Ovary (tissue), 9 donors: Measurements from ENCODE around the gene CCNJL. TPM values are rescaled to one million over a fixed set of nuclear protein-coding genes. Genes with fewer than 3 reads are reported as not detected.

Experiments
- DNase-seq, 5 donors: peaks; one replicate each; pipeline ENCODE4 v3.0.0-alpha.2; 2019 to 2020
- H3K27ac ChIP-seq, 2 donors: fragments of 200-600 bp; one replicate each; pipeline versions ENCODE4 v1.5.1 to v1.8.0; 2019 to 2022
- H3K27me3 ChIP-seq: fragments of 200-600 bp; one replicate; pipeline ENCODE4 v1.8.0; 2022
- H3K36me3 ChIP-seq: fragments of 200-600 bp; sonication (generic); one replicate; pipeline ENCODE4 v1.5.1; 2019
- H3K4me1 ChIP-seq: one replicate; pipeline ENCODE4 v1.8.1; 2013; ENCODE audit warnings: mild to moderate bottlenecking, moderate library complexity; ENCODE audit not compliant: insufficient read depth
- H3K4me3 ChIP-seq: fragments of 200-600 bp; sonication (generic); one replicate; pipeline ENCODE4 v1.5.1; 2017
- H3K9me3 ChIP-seq, 2 donors: fragments of 200-600 bp in 1 of 2; sonication (generic) in 1 of 2; one replicate each; pipeline versions ENCODE4 v1.5.1 to v1.8.1; 2013 to 2019; ENCODE audit warnings: mild to moderate bottlenecking in 1 of 2, moderate library complexity in 1 of 2
- EP300 ChIP-seq: sonication (generic); formaldehyde crosslinking; IDR thresholded peaks from one replicate; pipeline ENCODE4 v1.6.1; 2017; ENCODE audit warnings: antibody characterized with exemption
- POLR2A ChIP-seq: fragments of 450-650 bp; IDR thresholded peaks from one replicate; pipeline ENCODE4 v1.6.1; 2017; ENCODE audit warnings: antibody characterized with exemption, mild to moderate bottlenecking, moderate library complexity
- WGBS, 3 donors: extraction: QIAGEN DNeasy Blood & Tissue Kit in 1 of 3; methylation state at CpG; one replicate each; pipeline versions ENCODE4 v1.1.5 to v1.1.7; 2013 to 2017; 5-methylcytosine and 5-hydroxymethylcytosine counted together
- intact Hi-C, 4 donors: fragments of 100-400 bp; cut with DNase I; formaldehyde crosslinking; loops; one replicate each; pipeline versions ENCODE4 v1.11.0 to v1.15.1; 2022 to 2023
- polyA plus RNA-seq, 2 donors: library from polyadenylated mRNA; stranded (reverse); fragments of 200-250 nt in 1 of 2; fragments of 350-450 nt in 1 of 2; fragmentation: Illumina TruSeq in 1 of 2; extraction: RNeasy Lipid Tissue Mini Kit (QIAGEN cat#74804) in 1 of 2; gene quantifications; one replicate each; pipeline ENCODE4 v1.2.3, GENCODE V29; 2013 to 2014
- total RNA-seq, 7 donors: library from RNA; depleted of rRNA in 2 of 7; stranded (reverse); fragments of >200 nt in 2 of 7; fragmentation: NEBNext Ultra II Directional in 3 of 7; extraction: Animal tissue kit (Norgen Biotek cat#: 25700) in 3 of 7; gene quantifications; one replicate each; pipeline versions ENCODE4 v1.1.0 to v1.2.4, GENCODE V29; 2016 to 2023
- TF ChIP-seq, protein P1 (sequence below), 3 donors: fragments of 450-650 bp in 2 of 3; fragments of 200-600 bp in 1 of 3; IDR thresholded peaks; one replicate each; pipeline versions ENCODE4 v1.5.1 to v1.8.0; 2016 to 2022; ENCODE audit warnings: antibody characterized with exemption in 3 of 3, mild to moderate bottlenecking in 1 of 3
- donor health status: DM: no; HTN: no; CAD: no; lungs with moderate emphysema.
- donor health status: DM: no; HTN: no; CAD: no.
- donor health status: Bipolar disorder and iron deficiency.
- donor health status: DM: yes; HTN: yes; CAD: no.
- donor health status: DM: no; HTN: no; CAD: no.
- donor health status: DM: yes; HTN: yes; CAD: no.

The CCNJL gene
- total and polyA plus RNA-seq, 9 donors, result 3.4 to 11.8 (median 6.3) TPM

DNA sequence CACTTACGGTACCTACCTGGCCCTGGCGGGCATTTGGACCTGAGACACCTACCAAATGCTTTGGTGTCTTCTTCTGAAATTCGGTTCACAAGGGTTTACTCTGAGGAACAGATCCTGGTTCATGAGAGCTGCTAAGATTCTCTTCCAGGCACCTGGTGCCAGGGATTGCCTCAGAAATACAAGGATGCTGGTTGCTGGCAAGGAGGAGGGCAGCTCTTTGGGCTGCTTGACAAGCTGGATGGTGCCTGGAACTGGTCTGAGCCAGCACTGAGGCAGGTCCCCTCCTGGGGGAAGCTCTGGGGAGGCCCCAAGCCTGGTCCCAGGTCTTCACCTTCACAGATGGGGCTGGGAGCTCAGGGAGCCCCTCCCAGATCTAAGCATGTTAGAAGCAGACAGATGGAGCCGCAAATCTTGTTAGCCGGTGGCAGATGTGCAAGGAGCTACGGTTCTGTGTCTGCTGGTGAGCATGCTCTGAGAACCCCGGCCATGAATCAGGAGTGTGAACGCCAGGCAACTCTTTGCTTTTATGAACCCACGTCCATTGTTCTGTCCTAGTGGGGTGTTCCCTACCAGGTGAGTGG is 66.8 kb downstream of the CCNJL start:
- WGBS, 3 donors, result 74 to 79% (median 74%) methylated on average over 9 of the region's 9 CpGs
- intact Hi-C loops, result no loop called here

DNA sequence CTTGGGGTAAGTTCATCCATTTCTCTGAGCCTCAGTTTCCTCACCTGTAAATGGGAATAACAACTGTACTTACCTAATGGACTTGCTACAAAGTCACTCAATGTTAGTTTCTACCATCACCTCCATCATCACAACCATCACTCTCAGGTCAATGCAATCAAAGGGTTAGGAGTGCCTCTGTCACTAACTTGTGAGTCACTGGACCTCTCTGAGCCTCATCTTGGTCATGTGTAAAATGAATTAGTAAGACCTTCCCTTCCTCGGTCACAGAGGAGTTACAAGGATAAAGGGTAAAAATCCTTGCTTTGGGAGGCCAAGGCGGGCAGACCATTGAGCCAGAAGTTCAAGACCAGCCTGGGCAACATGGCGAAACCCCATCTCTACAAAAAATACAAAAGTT is 70.2 kb downstream of the CCNJL start:
- no peaks in the 10 kb centered on the region for H3K36me3 ChIP-seq
- no peak overlapping the region for H3K27ac ChIP-seq
- intact Hi-C loops, result no loop called here
- no peak overlapping the region for H3K4me3 ChIP-seq
- H3K9me3 ChIP-seq, result no peaks in the 10 kb centered on the region
- no peaks in the 10 kb centered on the region for H3K4me1 ChIP-seq
- TF ChIP-seq, protein P1, sequence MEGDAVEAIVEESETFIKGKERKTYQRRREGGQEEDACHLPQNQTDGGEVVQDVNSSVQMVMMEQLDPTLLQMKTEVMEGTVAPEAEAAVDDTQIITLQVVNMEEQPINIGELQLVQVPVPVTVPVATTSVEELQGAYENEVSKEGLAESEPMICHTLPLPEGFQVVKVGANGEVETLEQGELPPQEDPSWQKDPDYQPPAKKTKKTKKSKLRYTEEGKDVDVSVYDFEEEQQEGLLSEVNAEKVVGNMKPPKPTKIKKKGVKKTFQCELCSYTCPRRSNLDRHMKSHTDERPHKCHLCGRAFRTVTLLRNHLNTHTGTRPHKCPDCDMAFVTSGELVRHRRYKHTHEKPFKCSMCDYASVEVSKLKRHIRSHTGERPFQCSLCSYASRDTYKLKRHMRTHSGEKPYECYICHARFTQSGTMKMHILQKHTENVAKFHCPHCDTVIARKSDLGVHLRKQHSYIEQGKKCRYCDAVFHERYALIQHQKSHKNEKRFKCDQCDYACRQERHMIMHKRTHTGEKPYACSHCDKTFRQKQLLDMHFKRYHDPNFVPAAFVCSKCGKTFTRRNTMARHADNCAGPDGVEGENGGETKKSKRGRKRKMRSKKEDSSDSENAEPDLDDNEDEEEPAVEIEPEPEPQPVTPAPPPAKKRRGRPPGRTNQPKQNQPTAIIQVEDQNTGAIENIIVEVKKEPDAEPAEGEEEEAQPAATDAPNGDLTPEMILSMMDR (IDR thresholded peaks at IDR 0.05), result no peak
- no peak for TF ChIP-seq EP300
- TF ChIP-seq POLR2A, result no peak
- no peak for DNase-seq
- H3K27me3 ChIP-seq, result no peaks in the 10 kb centered on the region
- WGBS, 3 donors, result 60 to 92% (median 81%) methylated on average over 3 of the region's 3 CpGs

More for the DNA sequence above, 66.8 kb downstream of the CCNJL start:
- DNase-seq, result no peak
- TF ChIP-seq POLR2A (no peak), EP300 (no peak)
- TF ChIP-seq, protein P1 (IDR thresholded peaks at IDR 0.05), result no peak
- Histone ChIP-seq H3K4me3 (no peak overlapping the region), H3K4me1 (no peaks in the 10 kb centered on the region), H3K27me3 (no peaks in the 10 kb centered on the region), H3K9me3 (no peaks in the 10 kb centered on the region), H3K36me3 (no peaks in the 10 kb centered on the region), H3K27ac (no peak overlapping the region)

DNA sequence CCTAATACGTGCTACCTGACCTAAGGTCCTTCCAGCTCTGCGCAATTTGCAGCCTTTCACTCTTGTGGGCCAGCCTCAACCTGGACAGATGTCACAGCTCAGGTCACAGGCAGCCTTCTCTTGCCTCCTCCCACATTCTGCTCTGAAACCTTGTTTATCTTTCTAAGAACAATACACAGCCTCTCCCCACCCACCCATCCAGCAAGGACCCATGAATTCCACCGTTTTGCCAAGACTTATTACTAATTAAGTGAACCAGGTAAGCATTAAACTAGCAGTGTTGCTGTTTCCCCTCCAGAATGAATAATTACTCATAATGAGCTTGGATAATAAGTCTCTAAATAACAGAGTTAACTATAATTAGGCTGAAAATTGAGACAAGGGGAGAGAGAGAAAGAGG is 72.0 kb downstream of the CCNJL start:
- 25 to 45% (median 39%) methylated on average over 3 of the region's 3 CpGs for WGBS, 3 donors
- Histone ChIP-seq H3K36me3 (no peaks in the 10 kb centered on the region), H3K27me3 (no peaks in the 10 kb centered on the region), H3K27ac (no peak overlapping the region), H3K4me3 (no peak overlapping the region), H3K9me3 (no peaks in the 10 kb centered on the region), H3K4me1 (no peaks in the 10 kb centered on the region)
- no peak for DNase-seq
- intact Hi-C loops, result no loop called here
- TF ChIP-seq POLR2A, result no peak
- TF ChIP-seq, protein P1 (IDR thresholded peaks at IDR 0.05), result no peak
- no peak for TF ChIP-seq EP300

DNA sequence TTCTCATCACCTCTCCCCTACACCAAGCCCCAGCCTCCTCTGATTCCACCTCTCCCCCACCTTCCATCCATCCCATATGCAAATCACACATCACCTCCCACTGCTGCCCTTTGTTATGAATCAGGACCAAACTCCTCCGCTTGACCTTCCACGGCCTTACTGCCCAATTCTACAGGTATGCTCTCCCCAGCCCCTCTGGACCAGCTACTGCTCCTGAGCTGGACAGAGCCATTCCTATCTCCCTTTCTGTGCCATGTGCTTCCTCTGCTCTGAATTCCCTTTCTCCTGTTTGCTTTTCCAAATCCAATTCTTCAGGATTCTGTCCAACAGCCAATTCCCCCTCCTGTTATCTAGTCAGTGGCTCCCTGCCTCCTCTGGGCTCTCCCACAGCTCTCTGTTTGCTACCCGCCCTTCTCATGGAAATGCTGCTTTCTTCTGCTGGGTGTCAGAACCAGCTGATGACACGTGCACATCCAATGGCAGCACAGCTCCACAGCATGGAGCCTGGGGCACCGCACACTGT is 74.7 kb downstream of the CCNJL start:
- H3K9me3 ChIP-seq, result no peaks in the 10 kb centered on the region
- TF ChIP-seq, protein P1 (IDR thresholded peaks at IDR 0.05), result no peak
- TF ChIP-seq EP300, result no peak
- TF ChIP-seq POLR2A, result no peak
- no peak for DNase-seq
- intact Hi-C loops, result no loop called here
- WGBS, 3 donors, result 39 to 45% (median 44%) methylated on average over 5 of the region's 5 CpGs
- no peaks in the 10 kb centered on the region for H3K27me3 ChIP-seq
- H3K36me3 ChIP-seq, result no peaks in the 10 kb centered on the region
- no peak overlapping the region for H3K27ac ChIP-seq
- H3K4me3 ChIP-seq, result no peak overlapping the region
- no peaks in the 10 kb centered on the region for H3K4me1 ChIP-seq
